HEK293 (cell line): ENCODE results near the gene GALNT2.

Experiments used
- CTCF ChIA-PET: fragments of 350-600 bp; formaldehyde crosslinking; extraction: SDS; loops from one replicate; lab custom pipeline; 2021; ENCODE audit warnings: antibody characterized with exemption; lab: Yijun Ruan, JAX
- POLR2A ChIA-PET: fragments of 300-600 bp; formaldehyde crosslinking; extraction: SDS; loops from one replicate; lab custom pipeline; 2020; ENCODE audit warnings: antibody characterized with exemption, inconsistent platforms; lab: Yijun Ruan, JAX
- H3K27ac ChIP-seq: fragments of 200-500 bp; sonication (Bioruptor generic); 2 replicates; pipeline ENCODE4 v1.5.1; 2014; ENCODE audit warnings: low read depth, low read length, control low read depth, inconsistent platforms; ENCODE audit errors: extremely low read depth
- H3K36me3 ChIP-seq, 2 experiments: fragments of 200-500 bp in 1 of 2; sonication (Bioruptor generic) in 1 of 2; 1 replicate in 1 of 2; 2 replicates in 1 of 2; pipeline ENCODE4 v1.5.1; 2014 to 2017; ENCODE audit warnings: inconsistent platforms in 2 of 2, low read length in 2 of 2; ENCODE audit not compliant: control insufficient read depth in 2 of 2, insufficient read depth in 1 of 2
- H3K4me1 ChIP-seq: fragments of 200-500 bp; sonication (Bioruptor generic); 2 replicates; pipeline ENCODE4 v1.5.1; 2014; ENCODE audit warnings: mild to moderate bottlenecking, low read length, inconsistent platforms; ENCODE audit not compliant: control insufficient read depth, insufficient read depth
- H3K4me3 ChIP-seq: 2 replicates; pipeline ENCODE4 v1.5.1; 2011; ENCODE audit warnings: low read depth, mild to moderate bottlenecking, control low read depth, low read length, moderate library complexity
- H3K9me3 ChIP-seq: fragments of 200-500 bp; sonication (Bioruptor generic); 2 replicates; pipeline ENCODE4 v1.5.1; 2014; ENCODE audit warnings: low read depth, low read length, inconsistent platforms; ENCODE audit not compliant: control insufficient read depth, insufficient read depth
- GLI4 ChIP-seq: fragments of 450-650 bp; formaldehyde crosslinking; IDR thresholded peaks from 2 replicates; pipeline ENCODE4 v1.5.1; 2016; ENCODE audit warnings: missing biosample characterization, missing genetic modification characterization
- GLIS1 ChIP-seq: fragments of 450-650 bp; formaldehyde crosslinking; IDR thresholded peaks from 2 replicates; pipeline ENCODE4 v1.5.1; 2016; ENCODE audit warnings: missing biosample characterization, missing genetic modification characterization
- KLF16 ChIP-seq: fragments of 450-650 bp; formaldehyde crosslinking; IDR thresholded peaks from 2 replicates; pipeline ENCODE4 v1.5.1; 2017; ENCODE audit warnings: missing biosample characterization, missing genetic modification characterization
- KLF8 ChIP-seq: fragments of 450-650 bp; formaldehyde crosslinking; IDR thresholded peaks from 2 replicates; pipeline ENCODE4 v1.5.1; 2016; ENCODE audit warnings: missing biosample characterization, missing genetic modification characterization
- MYNN ChIP-seq: fragments of 450-650 bp; formaldehyde crosslinking; IDR thresholded peaks from 2 replicates; pipeline ENCODE4 v1.5.1; 2016; ENCODE audit warnings: missing biosample characterization, missing genetic modification characterization, borderline replicate concordance
- PRDM1 ChIP-seq: fragments of 450-650 bp; formaldehyde crosslinking; IDR thresholded peaks from 2 replicates; pipeline ENCODE4; 2016; ENCODE audit warnings: missing biosample characterization, missing genetic modification characterization
- PRDM10 ChIP-seq: fragments of 450-650 bp; formaldehyde crosslinking; IDR thresholded peaks from 2 replicates; pipeline ENCODE4 v1.5.1; 2016; ENCODE audit warnings: missing biosample characterization, missing genetic modification characterization
- REPIN1 ChIP-seq: fragments of 450-650 bp; formaldehyde crosslinking; IDR thresholded peaks from 2 replicates; pipeline ENCODE4 v1.5.1; 2017; ENCODE audit warnings: missing biosample characterization, missing genetic modification characterization, low read depth
- SCRT2 ChIP-seq: fragments of 450-650 bp; formaldehyde crosslinking; IDR thresholded peaks from 2 replicates; pipeline ENCODE4 v1.5.1; 2016; ENCODE audit warnings: missing biosample characterization, missing genetic modification characterization
- ZBTB1 ChIP-seq: fragments of 450-650 bp; formaldehyde crosslinking; IDR thresholded peaks from 2 replicates; pipeline ENCODE4 v1.5.1; 2016; ENCODE audit warnings: missing biosample characterization, missing genetic modification characterization
- ZBTB26 ChIP-seq: fragments of 450-650 bp; formaldehyde crosslinking; optimal IDR thresholded peaks from 2 replicates; pipeline ENCODE3; 2016; ENCODE audit warnings: missing biosample characterization, mild to moderate bottlenecking, missing genetic modification characterization
- ZFHX2 ChIP-seq: fragments of 450-650 bp; formaldehyde crosslinking; conservative IDR thresholded peaks from 2 replicates; pipeline ENCODE4 v1.5.1; 2016; ENCODE audit warnings: missing biosample characterization, missing genetic modification characterization
- ZNF133 ChIP-seq: fragments of 450-650 bp; formaldehyde crosslinking; IDR thresholded peaks from 2 replicates; pipeline ENCODE4 v1.5.1; 2016; ENCODE audit warnings: missing biosample characterization, missing genetic modification characterization
- ZNF146 ChIP-seq: fragments of 450-650 bp; formaldehyde crosslinking; IDR thresholded peaks from 2 replicates; pipeline ENCODE4 v1.5.1; 2016; ENCODE audit warnings: missing biosample characterization, missing genetic modification characterization
- ZNF341 ChIP-seq: fragments of 450-650 bp; formaldehyde crosslinking; IDR thresholded peaks from 2 replicates; pipeline ENCODE4; 2016; ENCODE audit warnings: low read depth, missing biosample characterization, missing genetic modification characterization
- ZNF362 ChIP-seq: fragments of 450-650 bp; formaldehyde crosslinking; IDR thresholded peaks from 2 replicates; pipeline ENCODE4 v1.5.1; 2016; ENCODE audit warnings: missing biosample characterization, missing genetic modification characterization
- ZNF404 ChIP-seq: fragments of 450-650 bp; formaldehyde crosslinking; IDR thresholded peaks from 2 replicates; pipeline ENCODE4 v1.5.1; 2017; ENCODE audit warnings: missing biosample characterization, missing genetic modification characterization
- ZNF449 ChIP-seq: fragments of 450-650 bp; formaldehyde crosslinking; IDR thresholded peaks from 2 replicates; pipeline ENCODE4 v1.5.1; 2017; ENCODE audit warnings: missing biosample characterization, mild to moderate bottlenecking, missing genetic modification characterization, moderate library complexity
- ZNF549 ChIP-seq: fragments of 450-650 bp; IDR thresholded peaks from 2 replicates; pipeline ENCODE4 v1.5.1; 2018; ENCODE audit warnings: missing biosample characterization, missing genetic modification characterization, mild to moderate bottlenecking, inconsistent platforms, moderate library complexity
- ZNF558 ChIP-seq: fragments of 450-650 bp; formaldehyde crosslinking; IDR thresholded peaks from 2 replicates; pipeline ENCODE4 v1.5.1; 2016; ENCODE audit warnings: missing biosample characterization, missing genetic modification characterization
- ZNF792 ChIP-seq: fragments of 450-650 bp; formaldehyde crosslinking; IDR thresholded peaks from 2 replicates; pipeline ENCODE4 v1.5.1; 2016; ENCODE audit warnings: missing biosample characterization, missing genetic modification characterization

The GALNT2 gene

GRCh38 chr1:230124186-230125128, 57.4 kb downstream of the GALNT2 start:
- no peaks in the 10 kb centered on the region for H3K4me1 ChIP-seq
- POLR2A ChIA-PET: interaction anchor here (1.5 kb wide), 1 partner anchor 11 kb away, joined by 3 read pairs; no protein-coding TSS in a partner anchor
- H3K9me3 ChIP-seq: no peaks in the 10 kb centered on the region
- CTCF ChIA-PET: interaction anchor here (0.6 to 1.1 kb wide), 2 partner anchors 16 to 62 kb away, joined by 3 read pairs; no protein-coding TSS in a partner anchor
- H3K27ac ChIP-seq: no peak overlapping the region
- H3K4me3 ChIP-seq: no peak overlapping the region
- no peaks in the 10 kb centered on the region for H3K36me3 ChIP-seq
- TF ChIP-seq SCRT2 (tag by site-specific recombination) (peak; percentile 76), ZNF133 (no peak)

GRCh38 chr1:230125141-230125540, 58.1 kb downstream of the GALNT2 start:
- H3K36me3 ChIP-seq: no peaks in the 10 kb centered on the region
- TF ChIP-seq ZNF341: peak; percentile 77
- no peak for TF ChIP-seq ZNF362
- ChIA-PET POLR2A (interaction anchor here (1.5 kb wide), 1 partner anchor 12 kb away, joined by 3 read pairs; no protein-coding TSS in a partner anchor), CTCF (interaction anchor here (0.6 to 1.1 kb wide), 2 partner anchors 17 to 61 kb away, joined by 3 read pairs; no protein-coding TSS in a partner anchor)
- no peaks in the 10 kb centered on the region for H3K4me1 ChIP-seq
- no peaks in the 10 kb centered on the region for H3K9me3 ChIP-seq
- no peak overlapping the region for H3K27ac ChIP-seq
- H3K4me3 ChIP-seq: no peak overlapping the region

- Histone ChIP-seq H3K36me3 (no peaks in the 10 kb centered on the region), H3K4me3 (no peak overlapping the region), H3K4me1 (no peaks in the 10 kb centered on the region), H3K9me3 (no peaks in the 10 kb centered on the region), H3K27ac (no peak overlapping the region)
- ChIA-PET POLR2A (no interaction called here), CTCF (interaction anchor here (1.1 kb wide), 1 partner anchor 60 kb away, joined by 3 read pairs; no protein-coding TSS in a partner anchor)
- peak; percentile 96 for TF ChIP-seq PRDM1
- TF ChIP-seq GLIS1: no peak
- TF ChIP-seq ZFHX2 (tag by site-specific recombination): peak; percentile 62
- no peak for TF ChIP-seq KLF16 (tag by site-specific recombination)
- no peak for TF ChIP-seq GLI4 (tag by site-specific recombination)
- TF ChIP-seq KLF8: no peak
- TF ChIP-seq ZBTB26 (tag by site-specific recombination): no peak
- TF ChIP-seq REPIN1 (tag by site-specific recombination): no peak
- no peak for TF ChIP-seq ZNF404
- TF ChIP-seq ZBTB1 (tag by site-specific recombination): no peak
- no peak for TF ChIP-seq ZNF549 (tag by site-specific recombination)
- TF ChIP-seq ZNF792 (tag by site-specific recombination): no peak
- no peak for TF ChIP-seq ZNF133
- no peak for TF ChIP-seq MYNN (tag by site-specific recombination)
- TF ChIP-seq ZNF449 (tag by site-specific recombination): no peak
- TF ChIP-seq ZNF558 (tag by site-specific recombination): no peak
- no peak for TF ChIP-seq ZNF146
- no peak for TF ChIP-seq PRDM10 (tag by site-specific recombination)
These were observed 58.8 kb downstream of the GALNT2 start for GRCh38 chr1:230125640-230126528.
